Right kidney (tissue), 1 donor: ENCODE results near the gene PDZK1.
"Not testable (repeated sequence)": the region's sequence is repeated elsewhere in the genome, so short reads cannot be mapped to it uniquely, and the experiment has no call there.

ENCODE experiments used
- DNase-seq: peaks from one replicate; pipeline ENCODE4 v3.0.0-alpha.2; 2016

PDZK1 gene

GRCh38 chr1:145714524-145715111 is 7.5 kb upstream of the PDZK1 start:
- no peak for DNase-seq

- peak; percentile 53 for DNase-seq
Measured at GRCh38 chr1:145711213-145711651, 4.1 kb upstream of the PDZK1 start.

GRCh38 chr1:145710291-145711027 is 3.3 kb upstream of the PDZK1 start:
- no peak for DNase-seq

DNA sequence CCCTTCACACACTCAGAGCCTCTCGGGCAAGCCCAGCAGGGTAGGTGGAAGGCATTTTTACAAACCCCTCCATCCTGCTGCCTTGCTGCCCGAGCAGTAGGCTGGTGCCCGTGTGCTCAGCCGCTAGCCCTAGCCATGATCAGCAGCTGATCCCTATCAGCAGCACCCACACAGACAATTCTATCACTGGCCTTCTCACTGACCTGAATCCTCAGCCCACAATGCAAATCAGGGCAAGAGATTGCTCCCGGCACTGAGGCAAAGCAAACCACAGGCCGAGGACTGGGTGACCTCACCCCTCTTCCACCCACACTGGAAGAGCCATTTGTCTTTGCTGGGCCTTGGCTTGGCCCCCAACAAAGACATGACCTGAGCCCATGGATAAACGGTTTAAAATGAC is 895 bp upstream of the PDZK1 start:
- no peak for DNase-seq

DNA sequence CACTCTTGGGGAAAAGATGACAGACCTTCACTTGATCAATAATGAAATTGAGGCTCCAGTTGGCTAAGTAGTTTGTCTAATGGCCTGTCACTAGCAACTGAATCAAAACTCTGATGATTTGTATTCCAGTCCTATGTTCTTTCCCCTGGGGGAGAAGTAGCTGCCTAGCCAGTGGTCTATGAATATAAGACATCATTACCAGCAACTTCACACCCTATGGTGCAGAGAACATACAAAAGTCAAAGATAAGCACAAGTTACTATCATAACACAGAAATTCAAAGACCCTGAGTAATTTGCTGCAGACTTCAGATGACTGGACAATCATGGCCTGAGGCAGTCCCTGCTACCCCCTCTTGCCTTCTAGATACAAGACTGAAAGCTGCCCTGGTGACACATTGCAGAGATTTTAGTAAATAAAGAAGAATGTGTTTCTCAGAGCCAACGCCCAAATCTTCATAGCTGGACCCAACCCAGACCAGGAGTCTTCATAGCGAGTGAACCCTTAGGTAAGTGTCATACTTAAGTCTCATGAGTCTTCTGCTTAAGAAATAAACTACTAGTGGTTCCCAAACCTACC is 993 bp downstream of the PDZK1 start:
- DNase-seq, result no peak

GRCh38 chr1:145705622-145706021 is 1.5 kb downstream of the PDZK1 start:
- no peak for DNase-seq

DNA sequence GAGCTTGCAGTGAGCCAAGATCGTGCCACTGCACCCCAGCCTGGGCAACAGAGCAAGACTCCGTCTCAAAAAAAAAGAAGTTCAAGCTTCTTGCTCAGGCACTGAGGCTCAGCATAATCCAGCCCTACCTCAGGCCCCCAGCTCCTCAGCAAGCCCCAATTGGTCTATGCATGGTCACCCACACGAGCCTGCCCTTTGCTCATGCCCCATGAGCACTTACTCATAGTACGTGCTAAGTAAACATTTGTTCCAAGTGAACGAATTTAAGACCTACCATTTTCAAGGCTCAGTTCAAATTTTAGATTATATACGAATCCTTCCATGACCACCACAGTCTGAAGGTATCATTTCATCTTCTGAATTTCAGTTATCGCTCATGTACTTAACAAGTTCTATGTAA is 4.3 kb downstream of the PDZK1 start:
- DNase-seq, result no peak

DNA sequence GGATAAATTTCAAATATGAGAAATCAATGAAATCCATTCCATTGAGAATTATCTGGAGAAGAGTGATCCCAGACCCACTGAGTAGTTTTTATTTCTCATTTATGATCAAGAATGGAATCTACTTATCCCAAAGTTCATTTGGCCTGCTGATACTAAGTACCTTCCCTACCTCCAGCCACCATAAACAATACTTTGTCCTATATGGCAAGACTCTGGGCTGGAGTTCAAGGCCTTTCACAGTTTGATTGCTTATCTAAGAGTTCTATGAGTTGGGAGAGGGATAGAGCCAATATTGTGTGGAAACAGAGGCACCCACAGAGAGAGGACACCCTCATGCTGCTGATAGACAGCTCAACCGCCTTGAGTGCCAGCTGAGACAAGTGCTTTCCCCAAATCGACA is 5.1 kb downstream of the PDZK1 start:
- DNase-seq, result no peak

- DNase-seq, result no peak
Measured at GRCh38 chr1:145701306-145701862, 5.8 kb downstream of the PDZK1 start.

- DNase-seq, result no peak
Measured at GRCh38 chr1:145696630-145696960, 10.6 kb downstream of the PDZK1 start.

DNA sequence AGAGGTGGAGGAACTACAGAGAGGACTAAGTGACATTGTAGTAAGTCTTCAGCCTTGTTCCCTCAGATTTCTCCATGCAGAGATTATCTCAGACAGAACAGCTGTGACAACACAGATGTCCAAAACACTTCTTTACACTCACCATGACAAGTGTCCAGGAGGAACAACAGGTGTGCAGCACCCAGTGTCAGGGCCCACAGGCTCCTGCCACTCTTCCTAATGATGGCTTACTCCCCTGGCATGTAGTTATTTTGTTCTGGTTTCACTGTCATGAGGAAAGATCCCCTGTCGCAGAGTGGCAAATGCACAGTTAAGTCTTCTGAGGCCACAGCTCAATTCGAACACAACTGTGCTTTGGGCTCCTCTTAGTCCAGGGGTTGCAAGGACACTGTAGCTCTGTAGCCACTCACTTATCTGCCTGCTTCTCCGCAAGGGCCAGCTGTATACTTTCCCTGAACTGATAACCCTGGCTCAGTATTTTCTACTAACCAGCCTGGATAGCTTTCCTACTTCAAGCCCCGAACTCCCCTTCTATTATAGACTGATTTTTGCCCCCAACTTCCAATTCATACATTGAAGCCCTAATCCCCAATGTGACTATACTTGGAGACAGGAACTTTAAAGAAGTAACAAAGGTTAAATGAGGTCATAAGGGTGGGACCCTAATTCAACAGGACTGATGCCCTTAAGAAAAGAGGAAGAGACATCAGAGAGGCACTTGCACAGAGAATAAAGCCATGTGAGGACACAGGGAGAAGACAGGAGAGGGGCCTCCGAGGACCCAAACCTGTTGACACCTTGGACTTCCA is 11.1 kb downstream of the PDZK1 start:
- DNase-seq, result no peak

DNA sequence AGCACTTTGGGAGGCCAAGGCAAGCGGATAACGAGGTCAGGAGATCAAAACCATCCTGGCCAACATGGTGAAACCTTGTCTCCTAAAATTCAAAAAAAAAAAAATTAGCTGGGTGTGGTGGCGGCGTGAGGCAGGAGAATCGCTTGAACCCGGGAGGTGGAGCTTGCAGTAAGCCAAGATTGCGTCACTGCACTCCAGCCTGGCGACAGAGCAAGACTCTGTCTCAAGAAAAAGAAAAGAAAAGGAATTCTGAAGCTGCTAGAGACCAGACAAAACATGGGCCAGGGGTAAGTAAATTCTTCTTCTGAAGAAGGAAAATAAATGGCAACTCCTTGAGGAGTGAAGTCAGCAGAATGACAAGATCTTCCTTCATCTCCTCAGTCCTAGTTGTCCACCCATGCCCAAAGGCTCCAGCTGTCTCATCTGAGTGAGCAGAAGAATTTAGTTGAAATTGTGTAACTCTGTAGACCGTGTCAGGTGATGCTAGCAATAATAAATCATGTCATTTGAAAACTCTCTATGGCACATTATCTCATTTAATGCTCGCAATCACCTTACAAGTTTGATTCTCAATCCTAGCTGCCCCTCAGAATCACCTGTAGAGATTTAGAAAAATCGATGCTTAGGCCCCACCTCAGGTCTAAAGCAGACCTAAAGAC is 14.3 kb downstream of the PDZK1 start:
- no peak for DNase-seq

DNA sequence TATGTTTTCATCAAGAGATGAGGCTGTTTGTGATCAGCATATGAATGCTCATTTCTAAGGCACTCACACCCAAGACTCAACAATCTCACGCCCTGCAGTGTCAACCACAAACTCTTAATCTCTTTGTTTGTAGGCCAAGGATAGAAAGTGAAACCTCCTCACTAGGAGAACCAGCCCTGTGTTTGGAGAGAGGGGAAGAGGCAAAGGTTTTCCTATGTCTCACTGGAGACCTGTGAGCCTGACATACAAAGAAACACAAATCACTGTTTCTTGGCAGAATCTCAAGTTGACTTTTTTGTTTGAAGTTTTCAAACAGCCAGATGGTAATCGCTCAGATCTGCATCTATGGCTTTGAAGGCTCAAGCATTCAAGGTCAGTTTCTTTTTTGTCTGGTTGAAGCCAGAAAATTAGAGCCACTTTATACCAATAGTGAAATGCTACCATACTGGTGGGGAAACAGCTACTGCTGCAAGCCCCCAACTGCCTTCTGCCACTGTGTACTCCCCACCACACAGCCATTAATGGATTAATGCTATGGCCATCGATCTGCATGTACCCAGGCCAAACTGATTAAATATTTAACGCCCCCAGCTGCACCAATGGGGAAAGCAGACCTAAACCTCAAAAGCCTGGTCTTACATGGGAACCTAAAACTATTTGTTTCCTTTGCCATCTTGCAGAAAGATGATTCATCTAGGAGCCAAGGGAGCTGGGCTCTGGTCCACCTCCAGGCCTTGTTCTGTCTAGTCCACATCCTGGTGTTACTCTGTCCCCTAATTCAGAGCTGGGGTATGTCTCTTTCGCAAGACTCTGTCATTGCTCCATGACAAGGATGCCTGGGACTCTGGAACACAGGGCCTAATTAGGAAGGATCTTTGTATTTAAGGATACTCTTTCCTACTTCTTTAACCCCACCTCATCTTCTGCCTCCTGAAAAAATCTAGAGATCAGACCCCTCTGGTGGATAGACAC is 16.3 kb downstream of the PDZK1 start:
- no peak for DNase-seq

- no peak for DNase-seq
Measured at GRCh38 chr1:145689922-145690321, 17.2 kb downstream of the PDZK1 start.

DNA sequence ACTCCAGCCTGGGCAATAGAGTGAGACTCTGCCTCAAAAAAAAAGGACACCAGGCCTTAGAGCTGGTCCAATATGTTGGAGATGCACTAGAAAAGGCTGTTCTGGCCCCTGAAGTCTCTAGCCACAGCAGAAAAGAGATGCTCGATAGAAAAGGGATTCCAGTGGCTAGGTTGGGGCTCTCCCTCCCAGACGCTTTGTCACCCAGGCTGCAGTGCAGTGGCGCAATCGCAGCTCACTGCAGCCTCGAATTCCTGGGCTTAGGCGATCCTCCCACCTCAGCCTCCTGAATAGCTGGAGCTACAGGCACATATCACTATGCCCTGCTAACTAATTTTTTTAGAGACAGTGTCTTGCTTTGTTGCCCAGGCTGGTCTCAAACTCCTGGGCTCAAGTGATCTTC is 18.2 kb downstream of the PDZK1 start:
- no peak for DNase-seq

GRCh38 chr1:145688328-145688727 is 18.8 kb downstream of the PDZK1 start:
- DNase-seq, result no peak

DNA sequence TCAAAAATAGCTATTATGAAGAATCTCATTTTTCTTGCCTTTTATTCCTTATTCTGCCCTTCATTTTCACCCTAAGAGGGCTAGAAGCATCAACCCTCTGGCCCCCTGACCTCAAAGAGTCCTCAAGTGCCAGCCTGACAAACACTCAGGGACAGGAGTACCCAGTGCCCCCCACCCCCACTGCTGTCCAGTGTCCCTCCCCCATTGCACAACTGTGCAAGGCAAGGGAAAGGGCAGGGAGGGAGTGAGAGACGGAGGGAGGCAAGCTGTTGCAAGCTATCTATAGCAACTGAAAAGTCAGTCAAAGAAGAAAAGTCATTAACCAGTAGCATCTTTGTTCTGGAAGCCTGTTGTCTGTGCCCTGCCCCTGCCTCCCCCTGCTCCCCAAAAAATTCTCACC is 21.1 kb downstream of the PDZK1 start:
- DNase-seq, result not testable (repeated sequence)

- DNase-seq, result not testable (repeated sequence)
Measured at GRCh38 chr1:145684858-145685257, 22.3 kb downstream of the PDZK1 start.

GRCh38 chr1:145673217-145673616 is 34.0 kb downstream of the PDZK1 start:
- not testable (repeated sequence) for DNase-seq

DNA sequence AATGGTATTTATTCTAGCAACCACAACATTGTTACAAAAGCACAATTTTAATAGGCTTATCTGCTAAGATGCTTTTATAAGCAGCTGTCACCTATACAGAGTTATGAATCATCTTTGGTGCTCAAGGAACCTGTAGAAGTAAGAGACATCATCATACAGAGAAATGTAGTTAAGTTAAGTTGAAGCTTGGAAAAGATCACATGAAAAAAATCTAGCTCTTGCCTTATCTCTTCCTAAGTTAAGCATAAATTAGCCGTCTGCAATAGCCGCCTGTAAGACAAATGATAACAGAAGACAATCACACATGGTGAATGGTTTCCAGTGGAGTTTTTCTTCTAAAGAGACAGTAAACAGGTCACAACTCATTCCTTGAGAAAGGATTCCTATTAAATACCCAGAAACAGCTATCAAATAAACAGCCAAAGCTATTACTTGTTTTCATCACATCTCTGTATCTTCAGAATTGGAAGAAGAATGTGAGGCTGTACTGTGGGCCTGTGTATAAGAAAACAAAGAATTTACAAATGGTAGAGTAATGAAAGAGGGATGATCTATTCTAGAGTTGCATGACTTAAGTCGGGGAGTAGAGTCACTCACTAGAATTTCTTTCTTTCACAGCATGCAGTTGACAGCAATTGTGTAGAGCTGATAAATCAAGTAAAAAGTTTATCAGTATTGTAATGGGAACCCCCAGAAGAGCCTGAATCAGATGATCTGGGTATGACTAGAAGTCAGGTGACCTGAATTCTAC is 36.0 kb downstream of the PDZK1 start:
- not testable (repeated sequence) for DNase-seq
